GM21619 (cell line): ENCODE measurements around the gene MAGI2.
"Not testable (repeated sequence)": the region's sequence is repeated elsewhere in the genome, so short reads cannot be mapped to it uniquely, and the experiment has no call there.

Experiments used
- ATAC-seq: cut with Tn5 transposase; IDR thresholded peaks from one replicate; pipeline ENCODE4 v1.9.1; 2021; ENCODE audit not compliant: unreplicated experiment

MAGI2 gene

DNA sequence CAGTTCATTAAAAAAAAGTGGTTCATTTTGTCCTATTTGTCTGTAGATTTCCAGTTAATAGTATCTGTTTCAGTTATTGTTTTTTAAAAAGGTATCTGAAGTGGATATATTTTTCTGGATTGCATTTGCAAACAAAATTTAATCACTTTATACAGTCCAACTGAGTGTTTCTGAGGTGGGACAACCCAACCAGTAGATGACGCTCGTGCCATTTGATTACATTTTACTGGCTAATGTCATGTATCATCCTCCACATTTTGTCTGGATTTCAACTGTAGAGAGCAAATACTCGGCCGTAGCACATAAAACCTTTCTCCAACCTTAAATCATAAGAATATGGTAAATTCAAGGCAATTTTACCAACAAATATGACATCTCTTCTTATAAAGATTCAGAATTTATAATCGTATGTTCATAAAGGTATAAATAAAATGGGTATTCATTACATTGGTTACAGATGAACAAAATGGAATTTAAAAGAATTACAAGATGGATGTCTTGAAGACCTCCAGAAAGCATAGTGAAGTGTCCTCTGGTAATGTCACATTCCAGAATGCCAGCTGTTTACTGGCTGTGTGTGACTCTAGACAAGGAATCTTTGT is 865.9 kb downstream of the MAGI2 start:
- ATAC-seq, result no peak

GRCh38 chr7:78585980-78586379 is 867.5 kb downstream of the MAGI2 start:
- ATAC-seq, result no peak

GRCh38 chr7:78578686-78579085 is 874.8 kb downstream of the MAGI2 start:
- no peak for ATAC-seq

DNA sequence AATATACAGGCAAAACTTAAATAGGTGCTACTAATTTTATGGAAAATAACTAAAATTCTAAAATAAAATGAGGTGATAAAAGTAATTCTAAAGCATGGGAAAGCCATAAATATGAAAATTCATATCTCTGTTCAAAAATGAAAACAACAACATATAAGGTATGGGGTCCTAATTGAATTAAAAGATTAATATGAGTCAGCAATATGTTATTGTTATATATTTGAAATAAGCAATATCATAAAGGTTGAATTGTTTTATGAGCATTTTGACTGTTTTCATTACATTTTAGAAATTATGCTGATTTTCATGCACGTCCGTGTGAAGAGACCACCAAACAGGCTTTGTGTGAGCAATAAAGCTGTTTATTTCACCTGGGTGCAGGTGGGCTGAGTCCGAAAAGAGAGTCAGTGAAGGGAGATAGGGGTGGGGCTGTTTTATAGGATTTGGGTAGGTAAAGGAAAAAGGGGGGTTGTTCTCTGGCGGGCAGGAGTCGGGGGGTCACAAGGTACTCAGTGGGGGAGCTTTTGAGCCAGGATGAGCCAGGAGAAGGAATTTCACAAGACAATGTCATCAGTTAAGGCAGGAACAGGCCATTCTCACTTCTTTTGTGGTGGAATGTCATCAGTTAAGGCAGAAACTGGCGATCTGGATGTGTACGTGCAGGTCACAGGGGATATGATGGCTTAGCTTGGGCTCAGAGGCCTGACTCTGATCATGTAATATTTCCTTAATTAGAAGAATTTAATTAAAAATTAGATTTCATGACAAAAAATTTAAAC is 876.1 kb downstream of the MAGI2 start:
- not testable (repeated sequence) for ATAC-seq

- no peak for ATAC-seq
These were observed 877.2 kb downstream of the MAGI2 start for GRCh38 chr7:78576236-78576635.

DNA sequence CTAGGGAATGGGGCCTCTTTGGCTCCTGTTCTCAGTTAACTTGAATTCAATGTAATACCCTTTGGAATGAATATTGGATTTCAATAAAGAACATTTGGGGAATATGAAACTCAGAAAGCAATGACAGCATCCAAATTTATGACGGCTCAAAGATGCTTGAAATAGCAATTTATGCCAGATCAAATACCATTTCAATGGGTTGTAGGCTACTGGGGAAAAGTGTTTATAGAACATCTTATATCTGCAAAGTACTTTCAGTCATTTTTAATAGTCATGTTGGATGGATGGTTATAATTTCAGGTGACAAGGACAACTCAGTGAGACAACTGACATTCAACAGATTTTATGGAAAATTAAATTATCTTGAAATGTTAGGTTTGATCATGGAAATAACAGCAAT is 882.2 kb downstream of the MAGI2 start:
- ATAC-seq, result no peak

DNA sequence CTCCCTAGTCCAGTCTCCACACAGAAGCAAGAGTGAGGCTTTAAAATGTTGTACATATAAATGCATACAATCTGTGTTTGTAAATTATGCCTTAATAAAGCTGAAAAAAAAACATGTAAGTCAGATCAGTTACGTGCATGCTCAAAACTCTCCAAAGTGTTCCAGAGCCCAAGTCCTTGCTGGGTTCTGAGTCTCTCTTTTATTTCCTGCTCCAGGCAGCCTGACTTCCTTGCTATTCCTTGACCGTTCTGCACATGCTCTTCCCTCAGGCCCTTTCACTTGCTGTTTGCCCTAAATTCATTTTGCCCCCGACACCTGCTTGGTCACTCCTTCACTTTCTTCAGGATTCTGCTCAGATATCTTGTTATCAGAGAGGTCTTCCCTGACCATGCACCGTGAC is 884.8 kb downstream of the MAGI2 start:
- ATAC-seq, result no peak

- ATAC-seq, result no peak
These were observed 885.6 kb downstream of the MAGI2 start for GRCh38 chr7:78567836-78568235.

DNA sequence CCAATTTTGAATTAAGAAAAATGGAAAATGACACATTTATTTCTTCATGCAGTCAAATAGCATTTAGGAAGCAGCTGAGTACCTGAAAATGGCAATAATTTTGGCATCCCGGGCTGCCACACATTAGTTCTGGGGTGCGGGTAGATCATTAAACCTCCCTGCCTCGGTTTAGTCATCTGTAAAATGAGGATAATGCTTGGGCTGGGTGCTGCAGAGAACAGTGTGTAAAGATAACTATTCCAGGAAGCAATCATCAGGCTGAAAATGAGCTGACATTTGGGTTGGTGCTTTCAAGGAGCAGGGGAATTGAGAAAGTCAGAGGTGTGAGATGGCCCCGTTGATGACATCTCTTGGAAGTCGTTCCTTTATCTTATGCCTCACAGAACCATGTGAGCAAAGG is 887.7 kb downstream of the MAGI2 start:
- no peak for ATAC-seq

DNA sequence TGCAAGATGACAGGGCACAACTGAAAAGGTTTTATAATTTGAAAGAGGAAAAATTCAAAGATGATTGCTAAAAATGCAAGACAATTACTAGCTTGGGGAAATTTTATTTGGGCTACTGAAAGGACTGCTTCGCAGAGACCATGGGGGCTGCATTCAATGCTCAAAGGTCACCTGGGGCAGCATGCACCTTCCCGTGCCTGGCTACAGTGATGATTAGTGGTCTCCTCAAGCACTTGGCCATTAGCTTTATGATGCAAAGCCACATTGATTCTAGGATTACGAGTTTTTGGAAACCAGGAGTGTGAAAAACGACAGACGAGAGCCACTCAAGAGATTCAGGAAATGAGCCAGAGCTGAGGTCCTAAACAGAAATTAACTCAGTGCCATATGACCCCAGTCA is 890.3 kb downstream of the MAGI2 start:
- ATAC-seq, result no peak

DNA sequence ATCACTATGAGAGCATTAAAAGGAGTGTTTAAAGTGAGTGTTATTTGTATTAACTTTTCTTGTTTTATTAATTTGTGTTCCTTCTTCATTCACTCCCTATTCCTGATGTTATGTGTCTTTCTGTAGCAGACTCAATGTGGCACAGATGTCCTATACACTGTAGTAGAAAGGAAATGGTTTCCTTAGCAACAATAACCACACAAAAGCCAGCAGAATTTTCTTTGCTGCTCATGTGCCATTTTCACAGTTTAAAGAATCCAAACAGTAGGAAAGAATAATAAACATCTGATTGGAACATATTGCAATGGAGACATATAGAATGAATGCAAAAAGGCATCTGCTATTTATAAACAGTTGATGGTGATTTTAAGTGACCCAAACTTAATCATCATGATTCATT is 891.3 kb downstream of the MAGI2 start:
- no peak for ATAC-seq

DNA sequence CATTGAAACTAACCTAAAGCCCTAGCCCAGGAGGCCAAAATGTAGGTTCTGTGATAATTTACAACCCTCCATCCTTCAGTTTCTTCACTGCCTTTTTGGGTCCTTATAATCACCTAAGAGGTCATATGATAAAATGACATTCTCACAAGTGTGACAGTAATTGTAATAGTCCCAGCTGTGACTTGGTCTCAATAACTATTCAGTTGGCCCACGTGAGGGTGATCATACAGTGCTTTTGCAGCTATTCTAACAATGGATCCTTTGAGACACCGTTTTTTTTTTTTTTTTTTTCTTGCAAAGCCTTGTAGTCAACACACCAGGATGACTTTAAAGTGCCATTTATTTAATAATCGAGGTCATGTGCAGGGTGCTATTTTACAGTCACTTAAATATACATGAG is 894.9 kb downstream of the MAGI2 start:
- no peak for ATAC-seq

DNA sequence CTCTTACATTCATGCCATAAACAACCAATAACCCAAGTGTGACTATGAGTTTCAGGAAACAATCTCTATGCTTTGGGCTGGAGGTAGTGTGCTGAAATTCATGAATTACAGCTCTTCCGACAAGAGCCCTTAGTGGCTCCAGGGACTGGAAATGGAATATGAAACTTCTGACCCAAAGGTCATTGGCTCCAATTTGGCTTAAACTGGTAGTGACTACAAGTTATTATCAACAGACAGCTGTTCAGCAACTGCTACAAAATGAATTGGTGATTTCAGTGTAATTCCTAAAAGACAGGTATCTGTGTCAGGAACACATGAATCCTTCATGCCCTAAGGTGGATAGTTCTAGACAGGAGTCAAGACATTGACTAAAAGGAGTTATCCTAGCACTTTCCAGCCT is 909.5 kb downstream of the MAGI2 start:
- ATAC-seq, result no peak

- no peak for ATAC-seq
These were observed 910.5 kb downstream of the MAGI2 start for GRCh38 chr7:78542981-78543380.

- no peak for ATAC-seq
These were observed 910.9 kb downstream of the MAGI2 start for GRCh38 chr7:78542541-78542940.

GRCh38 chr7:78539825-78540224 is 913.6 kb downstream of the MAGI2 start:
- no peak for ATAC-seq

DNA sequence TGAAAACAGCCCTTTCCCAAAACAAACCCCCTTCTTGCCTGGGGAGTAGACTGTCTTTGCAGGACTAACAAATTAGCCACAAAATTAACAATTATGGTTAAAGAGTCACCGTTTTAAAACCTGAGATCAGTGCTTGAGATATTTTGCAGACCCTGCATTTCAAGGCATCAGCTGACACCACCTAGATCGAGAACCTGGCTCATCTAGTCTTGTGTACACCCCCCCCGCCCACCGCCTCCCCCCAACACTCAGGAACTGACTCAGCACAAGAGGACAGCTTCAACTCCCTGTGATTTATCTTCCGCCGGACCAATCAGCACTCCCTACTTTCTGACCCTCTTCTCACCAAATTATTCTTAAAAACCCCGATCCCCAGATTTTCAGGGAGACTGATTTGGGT is 917.8 kb downstream of the MAGI2 start:
- ATAC-seq, result no peak

GRCh38 chr7:78530351-78530750 is 923.1 kb downstream of the MAGI2 start:
- ATAC-seq, result no peak

GRCh38 chr7:78529392-78529791 is 924.1 kb downstream of the MAGI2 start:
- no peak for ATAC-seq

DNA sequence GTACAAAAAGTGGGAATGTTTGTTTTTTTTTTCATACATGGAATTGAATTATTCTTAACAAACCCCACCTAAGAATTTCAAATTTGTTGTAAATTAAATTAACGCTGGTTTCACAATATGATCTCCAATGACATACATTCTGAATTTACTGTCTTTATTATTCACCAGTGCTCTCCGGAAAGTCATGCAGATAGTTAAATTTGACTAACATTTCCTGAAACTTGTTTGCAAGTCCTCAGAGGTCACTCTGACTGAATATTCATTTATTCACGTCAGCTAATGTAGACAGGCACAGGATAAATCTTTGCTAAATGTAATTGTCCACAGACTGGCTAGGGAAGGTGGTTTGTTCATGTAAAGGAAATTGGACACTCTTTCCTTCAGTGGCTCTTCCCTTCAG is 924.5 kb downstream of the MAGI2 start:
- ATAC-seq, result no peak

GRCh38 chr7:78523930-78524329 is 929.5 kb downstream of the MAGI2 start:
- no peak for ATAC-seq

DNA sequence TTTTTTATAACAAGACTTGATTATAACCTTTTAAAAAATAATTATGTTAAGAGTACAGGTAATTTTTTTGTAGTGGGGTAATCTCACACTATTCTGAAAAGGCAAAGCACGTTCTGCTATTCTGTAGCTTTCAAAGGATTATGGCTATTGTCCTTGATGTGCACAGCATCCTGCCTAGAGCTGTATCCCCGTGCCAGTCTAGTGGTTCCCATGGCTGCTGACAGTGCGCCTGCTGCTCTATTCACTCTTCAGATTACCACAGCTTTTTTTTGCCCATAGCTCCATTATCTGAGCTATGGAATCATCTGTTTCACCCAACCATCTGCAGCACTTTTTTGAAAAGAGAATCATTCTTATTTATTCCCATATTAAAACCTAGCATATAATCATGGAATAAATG is 931.5 kb downstream of the MAGI2 start:
- no peak for ATAC-seq

- no peak for ATAC-seq
These were observed 937.0 kb downstream of the MAGI2 start for GRCh38 chr7:78516450-78516849.
